NCI-H345 (cell line): ENCODE results near the gene GRID1.
"Not testable (repeated sequence)": the region's sequence is repeated elsewhere in the genome, so short reads cannot be mapped to it uniquely, and the experiment has no call there.

Experiments
- DNase-seq: peaks from one replicate; lab custom pipeline; 2025; lab: John Stamatoyannopoulos, UW

The GRID1 gene

DNA sequence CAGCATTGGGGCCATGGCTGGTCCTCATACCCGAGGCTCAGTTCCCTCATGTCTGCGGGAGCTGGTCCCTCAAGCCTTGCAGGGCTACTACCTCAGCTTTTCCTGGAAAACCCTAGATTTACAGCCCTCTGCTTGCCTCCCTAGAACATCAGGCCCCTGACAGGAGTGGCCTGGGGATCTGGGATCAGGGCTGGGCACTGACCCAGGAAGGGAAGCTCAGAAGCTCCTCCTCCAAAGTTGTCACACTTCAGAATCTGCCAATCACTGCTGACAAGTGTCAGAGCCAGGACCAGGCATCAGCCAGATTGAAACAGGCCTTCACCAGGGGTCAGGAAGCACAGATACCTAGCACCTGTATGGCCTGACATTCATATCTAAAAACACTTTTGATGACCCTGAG, 115.2 kb downstream of the GRID1 start:
- DNase-seq: no peak

DNA sequence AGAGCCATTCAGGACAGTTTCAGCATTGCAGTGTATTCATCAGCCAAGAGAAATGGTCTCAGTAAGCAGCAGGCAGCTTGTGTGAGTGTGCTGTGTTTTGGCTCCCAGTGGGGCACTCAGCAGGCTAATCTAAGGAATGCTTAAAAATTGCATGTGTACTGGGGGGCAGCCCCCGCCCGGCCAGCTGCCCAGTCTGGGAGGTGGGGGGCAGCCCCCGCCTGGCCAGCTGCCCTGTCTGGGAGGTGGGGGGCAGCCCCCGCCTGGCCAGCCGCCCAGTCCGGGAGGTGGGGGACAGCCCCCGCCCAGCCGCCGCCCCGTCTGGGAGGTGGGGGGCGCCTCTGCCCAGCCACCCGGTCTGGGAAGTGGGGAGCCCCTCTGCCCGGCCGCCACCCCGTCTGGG, 116.2 kb downstream of the GRID1 start:
- no peak for DNase-seq

DNA sequence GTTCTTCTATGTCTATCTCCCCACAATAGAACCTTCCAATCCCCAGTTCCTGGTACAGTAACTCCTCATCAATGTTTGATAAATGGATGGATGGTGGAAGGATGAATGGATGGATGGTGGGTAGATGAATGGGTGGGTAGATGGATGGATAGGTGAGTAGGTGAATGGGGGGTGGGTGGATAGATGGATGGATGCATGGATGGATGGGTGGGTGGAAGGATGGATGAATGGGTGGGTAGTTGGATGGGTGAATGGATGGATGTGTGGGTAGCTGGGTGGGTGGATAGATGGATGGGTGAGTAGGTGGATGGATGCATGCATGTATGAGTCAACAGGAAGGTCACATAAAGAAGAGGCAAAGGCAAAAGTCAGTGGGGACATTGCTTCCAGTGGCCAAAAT, 116.8 kb downstream of the GRID1 start:
- DNase-seq: no peak

DNA sequence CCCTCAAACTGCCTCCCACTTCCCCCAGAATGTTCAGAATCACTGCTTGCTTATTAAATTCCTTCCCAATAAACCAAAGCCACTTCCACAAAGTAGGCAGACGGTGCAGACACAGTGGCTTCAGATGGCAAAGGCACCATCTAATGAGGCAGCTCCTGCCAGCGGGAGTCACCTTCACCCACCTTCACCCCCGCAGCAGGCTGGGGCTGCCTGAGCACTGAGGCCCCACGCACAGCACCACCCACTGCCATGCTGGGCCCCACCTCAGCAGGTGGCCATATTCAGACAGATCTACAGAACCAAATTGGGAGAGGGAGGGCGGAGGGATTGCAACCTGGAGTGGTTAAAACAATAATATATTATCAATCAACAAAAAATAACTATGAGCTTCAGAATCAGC, 118.5 kb downstream of the GRID1 start:
- no peak for DNase-seq

DNA sequence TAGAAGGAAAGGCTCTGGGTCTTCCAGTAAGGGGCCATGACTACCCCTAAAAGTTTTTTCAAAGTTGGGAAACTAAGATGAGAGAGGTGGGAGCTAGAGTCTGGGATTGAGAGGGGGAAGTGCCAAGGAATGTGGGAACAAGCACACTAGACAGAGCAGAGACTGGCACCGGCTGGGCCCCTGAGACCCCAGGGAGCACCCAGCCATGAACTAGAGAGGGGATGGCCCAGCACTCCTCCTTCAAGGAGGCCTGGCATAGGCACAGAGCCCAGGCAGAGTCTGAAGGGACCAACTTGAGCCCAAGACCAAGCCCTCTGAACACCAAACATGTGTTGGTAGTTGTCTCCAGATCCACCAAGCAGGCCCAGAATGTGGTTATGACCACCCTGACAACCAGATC, 119.0 kb downstream of the GRID1 start:
- DNase-seq: no peak

DNA sequence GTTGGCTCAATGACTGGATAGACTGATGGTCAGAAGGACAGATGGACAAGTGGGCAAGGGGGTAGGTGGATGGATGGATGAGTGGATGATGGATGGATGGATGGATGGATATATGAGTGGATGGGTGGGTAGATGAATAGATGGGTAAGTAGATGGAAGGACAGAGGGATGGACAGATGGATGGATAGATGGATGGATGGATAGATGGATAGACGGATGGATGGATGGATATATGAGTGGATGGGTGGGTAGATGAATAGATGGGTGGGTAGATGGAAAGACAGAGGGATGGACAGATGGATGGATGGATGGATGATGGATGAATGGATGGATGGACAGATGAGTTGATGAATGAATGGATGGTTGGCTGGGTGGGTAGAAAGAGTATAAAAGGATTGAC, 119.5 kb downstream of the GRID1 start:
- DNase-seq: no peak

DNA sequence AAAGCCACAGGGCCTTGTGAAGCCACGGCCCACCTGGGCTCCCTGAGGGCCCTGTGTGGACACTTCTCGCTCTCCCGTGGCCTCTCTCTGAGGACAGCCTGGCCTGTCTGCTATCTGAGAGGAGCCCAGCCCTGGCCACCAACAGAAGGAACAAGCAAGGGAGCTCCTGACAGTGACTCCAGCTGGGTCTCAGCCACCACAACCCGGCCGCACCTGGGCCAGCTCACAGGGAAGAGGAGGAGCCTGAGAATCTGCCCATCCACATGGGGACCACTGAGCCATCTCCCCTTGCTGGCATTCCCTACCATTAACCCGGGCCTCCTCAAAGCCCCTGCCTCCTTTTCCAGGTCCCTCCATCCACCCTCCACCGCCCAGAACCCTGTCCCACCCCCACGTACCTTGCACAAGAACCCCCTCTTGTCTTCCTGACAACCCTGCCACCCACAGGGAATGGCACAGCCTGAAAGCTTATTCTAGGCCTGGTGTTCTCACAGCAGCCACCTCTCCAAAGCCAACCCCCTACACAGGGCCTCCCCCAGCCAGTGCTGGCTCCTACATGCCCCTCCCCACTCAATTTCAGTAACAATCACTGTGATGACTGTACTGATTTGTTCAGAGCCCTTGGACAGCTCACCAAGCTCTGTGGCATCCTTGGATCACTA, 120.2 kb downstream of the GRID1 start:
- no peak for DNase-seq

DNA sequence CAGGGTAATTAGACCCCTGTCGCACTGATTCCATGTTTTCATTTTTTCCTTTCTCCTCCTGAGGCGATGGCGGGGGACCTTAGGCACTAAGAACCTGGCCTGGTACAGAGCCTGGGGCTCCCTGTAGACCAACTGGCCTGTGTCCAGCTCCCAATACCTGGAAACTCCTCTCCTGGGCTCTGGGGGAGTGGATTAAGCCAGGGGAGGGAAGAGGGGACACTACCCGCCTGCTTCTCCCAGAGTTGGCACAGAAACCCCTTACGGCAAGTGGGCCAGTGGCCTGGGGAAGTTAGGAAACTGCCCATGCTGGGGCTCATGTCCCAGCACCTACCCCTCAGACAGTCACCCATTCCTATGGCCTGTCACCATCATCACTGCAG, 121.6 kb downstream of the GRID1 start:
- DNase-seq: no peak

DNA sequence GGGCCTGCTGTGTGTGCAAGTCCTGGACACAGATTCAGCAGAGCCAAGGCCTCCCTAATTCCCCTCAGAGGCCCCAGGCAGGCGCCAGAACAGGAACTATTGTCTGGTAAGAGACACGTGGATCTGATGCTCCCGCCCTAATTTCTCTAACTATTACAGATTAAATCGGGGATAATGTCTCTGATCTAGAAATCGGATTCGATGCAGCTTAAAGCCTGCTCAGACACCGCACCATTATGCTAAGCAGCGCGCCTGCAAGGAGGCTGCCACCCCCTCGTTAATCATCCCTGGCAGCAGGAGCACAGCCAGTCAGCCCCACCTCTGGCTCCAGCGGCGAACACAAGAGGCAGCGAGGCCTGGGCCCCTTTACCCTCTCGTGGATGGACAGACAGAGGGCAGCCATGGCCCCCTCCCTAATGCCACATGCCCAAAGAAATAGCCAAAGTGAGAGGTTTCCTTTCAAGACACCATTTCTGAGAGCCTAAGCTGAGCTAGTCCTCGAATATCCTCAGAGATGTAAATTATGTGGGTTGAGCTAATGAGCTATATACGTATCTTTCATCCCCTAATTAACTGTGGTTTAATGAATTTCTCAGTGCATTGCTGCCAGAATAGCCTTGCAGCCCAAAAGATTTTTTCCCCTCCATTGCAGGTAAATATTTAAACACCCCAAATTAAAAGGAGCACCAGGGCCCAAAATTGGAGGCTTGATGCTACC, 122.1 kb downstream of the GRID1 start:
- DNase-seq: no peak

DNA sequence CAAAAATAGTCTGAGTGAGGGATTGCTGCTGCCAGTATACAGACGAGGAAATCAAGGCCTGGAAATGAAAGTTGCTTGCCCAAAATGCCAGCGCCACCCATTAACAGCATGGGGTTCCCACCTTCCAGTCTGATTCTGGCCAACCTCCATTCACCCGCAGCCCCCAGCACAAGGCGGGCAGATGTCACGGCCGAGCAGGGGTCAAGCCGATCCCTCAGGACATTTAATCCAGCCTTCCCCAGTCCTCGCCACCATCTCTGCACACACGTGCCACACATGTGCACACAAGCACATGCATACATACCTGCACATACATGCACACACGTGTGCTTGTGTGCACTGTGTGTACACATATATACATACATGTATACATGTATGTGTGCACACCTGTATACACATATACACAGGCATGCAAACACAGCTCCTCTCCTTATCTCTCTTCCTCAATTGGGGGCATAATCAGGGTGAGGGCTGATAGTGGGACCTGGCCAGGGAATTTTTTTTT, 122.9 kb downstream of the GRID1 start:
- DNase-seq: no peak

DNA sequence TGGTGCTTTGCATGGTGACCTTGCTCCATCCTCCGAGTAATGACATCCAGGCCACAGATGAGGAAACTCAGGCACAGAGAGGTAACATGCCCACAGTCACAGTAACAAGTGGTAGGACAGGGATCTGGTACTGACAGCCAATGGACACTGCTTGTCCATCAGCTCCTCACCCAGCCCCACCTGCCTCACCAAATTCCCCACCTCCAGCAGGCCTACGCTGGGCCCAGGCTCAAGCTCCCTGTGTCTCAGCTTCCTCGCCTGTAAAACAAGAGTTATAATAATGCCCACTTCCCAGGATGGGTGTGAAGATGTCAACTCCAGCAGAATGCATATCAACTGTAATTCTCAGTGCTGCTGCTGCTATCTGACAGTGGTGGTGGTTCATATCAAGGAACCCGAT, 123.8 kb downstream of the GRID1 start:
- DNase-seq: no peak

DNA sequence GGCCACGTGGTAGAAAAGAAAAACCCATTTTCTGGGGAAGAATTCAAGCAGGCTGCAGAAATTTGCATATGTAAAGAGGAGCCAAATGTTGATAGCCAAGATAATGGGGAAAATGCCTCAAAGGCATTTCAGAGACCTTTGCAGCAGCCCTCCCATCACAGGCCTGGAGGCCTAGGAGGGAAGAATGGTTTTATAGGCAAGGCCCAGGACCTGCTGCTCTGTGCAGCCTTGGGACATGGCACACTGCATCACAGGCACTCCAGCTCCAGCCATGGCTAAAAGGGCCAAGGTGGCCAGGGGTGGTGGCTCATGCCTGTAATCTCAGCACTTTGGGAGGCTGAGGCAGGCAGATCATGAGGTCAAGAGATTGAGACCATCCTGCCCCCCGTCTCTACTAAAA, 128.5 kb downstream of the GRID1 start:
- DNase-seq: not testable (repeated sequence)

DNA sequence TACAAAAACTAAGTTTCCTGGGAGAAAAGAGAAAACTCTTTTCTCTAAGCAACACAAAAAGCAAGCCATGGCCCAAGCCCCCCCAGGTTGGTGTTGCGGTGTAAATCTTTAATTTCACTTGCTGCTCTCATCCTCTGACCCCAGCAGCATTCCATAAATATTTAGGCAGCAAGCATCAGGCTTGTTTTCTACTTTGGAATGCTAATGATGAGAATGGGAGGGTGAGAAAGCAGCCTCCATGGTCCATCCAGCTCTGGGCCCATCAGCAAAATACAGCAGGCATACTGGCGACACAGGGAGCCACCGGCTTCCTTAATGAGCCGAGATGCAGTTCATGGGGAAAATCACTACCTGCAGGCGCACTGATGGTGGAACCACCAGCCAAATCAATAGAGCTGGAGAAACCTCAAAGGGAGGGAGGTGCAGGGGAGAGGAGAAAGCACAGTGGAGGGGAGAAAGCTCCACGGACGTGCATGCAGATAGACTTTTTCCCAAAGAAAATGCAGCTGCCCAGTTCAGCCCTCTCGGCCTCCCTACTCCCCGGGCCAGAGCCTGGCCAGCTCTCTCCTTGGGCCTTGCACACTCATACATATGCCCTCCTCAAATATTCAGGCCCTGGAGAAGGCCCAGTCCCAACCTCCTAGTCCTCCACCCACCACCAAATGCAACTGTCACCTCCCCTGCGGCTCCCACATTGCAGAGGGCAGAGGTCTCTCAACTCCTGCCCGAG, 131.9 kb downstream of the GRID1 start:
- DNase-seq: no peak

DNA sequence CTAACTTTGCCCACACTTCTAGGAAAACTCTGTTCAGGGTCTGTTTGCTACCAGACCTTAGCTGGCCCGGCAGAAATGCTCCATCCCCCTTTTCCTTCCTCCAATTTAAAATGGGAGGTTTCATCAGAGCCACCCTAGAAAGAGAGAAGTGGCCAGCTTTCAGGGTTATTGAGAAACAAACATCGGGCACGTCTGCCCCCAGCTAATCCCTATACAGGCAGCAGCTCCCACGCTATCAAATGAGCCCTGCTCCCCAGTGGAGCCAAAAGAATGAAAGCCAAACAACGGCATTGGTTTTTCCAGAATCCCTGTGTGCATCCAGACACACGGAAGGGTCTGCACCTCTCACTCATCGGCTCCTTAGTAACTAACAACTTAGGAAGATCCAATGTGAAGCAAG, 132.5 kb downstream of the GRID1 start:
- DNase-seq: no peak

DNA sequence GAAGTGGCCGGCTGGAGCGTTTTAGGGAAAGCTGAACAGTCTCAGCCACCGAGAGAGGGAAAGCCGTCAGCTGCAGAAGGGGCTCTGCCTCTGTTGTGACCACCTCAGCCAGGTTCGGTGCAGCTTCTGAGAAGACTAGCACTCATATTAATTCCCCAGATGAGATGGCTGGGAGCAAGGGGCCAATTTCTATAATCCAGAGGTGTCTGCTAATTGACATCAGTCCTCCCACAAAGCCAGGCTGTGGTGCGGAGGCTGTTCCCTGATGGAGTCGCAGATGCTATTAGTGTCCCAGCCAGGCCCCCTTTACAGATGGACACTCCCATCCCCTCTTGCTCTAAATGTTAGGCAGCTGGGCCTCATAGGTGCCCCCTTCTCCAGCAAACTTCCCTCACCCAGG, 133.5 kb downstream of the GRID1 start:
- no peak for DNase-seq

DNA sequence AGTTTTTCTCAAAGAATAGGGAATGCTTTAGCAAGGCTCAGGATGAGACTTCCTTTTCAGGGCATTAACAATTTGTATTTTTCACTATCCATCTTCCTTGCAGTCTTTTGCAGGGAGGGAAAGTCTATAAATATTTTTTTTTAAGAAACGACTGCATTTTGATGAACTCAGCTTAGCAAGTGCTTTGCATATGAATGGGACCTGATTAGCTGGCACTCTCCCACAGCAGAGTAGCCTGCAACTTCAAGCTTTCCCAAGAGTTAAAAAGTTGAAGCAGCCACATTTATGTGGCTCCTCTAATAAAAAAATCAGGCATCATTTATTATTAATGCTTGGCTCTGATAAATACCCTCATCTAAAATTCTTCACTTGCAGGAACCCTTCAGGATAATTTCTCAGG, 134.0 kb downstream of the GRID1 start:
- no peak for DNase-seq

DNA sequence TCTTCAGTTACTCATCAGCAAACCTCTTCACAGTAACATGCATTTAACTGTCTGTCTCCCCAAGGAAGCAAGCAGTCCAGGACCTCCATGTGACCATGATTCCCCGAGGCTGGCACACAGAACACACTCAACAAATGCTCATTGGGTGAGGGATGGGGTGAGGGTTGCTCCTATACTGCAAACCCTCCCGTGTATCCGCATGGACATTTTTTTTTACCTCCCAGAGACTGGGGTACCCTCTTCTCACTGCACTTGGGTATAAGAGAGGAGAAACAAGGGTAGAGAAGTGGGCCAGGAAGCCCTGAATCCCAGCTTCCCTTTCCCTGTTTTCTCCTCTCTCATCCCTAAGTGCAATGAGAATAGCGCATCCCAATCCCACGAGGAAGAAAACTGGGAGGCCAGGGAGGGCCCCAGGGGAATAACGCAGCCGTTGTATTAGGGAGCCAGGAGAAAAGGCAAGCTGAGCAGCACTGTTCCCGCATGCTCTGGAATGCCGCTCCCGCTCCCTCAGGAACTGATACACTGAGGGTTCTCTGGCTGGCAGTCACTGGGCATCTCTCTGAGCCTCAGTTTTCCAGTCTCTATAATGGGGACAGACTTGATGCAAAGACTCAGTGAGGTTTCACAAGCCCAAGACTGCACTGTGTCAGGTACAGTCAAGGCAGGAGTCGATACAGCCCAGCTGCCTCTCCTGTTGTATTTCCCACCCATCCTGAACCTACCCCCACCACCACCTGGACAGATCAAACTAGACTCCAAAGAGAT, 134.6 kb downstream of the GRID1 start:
- no peak for DNase-seq

DNA sequence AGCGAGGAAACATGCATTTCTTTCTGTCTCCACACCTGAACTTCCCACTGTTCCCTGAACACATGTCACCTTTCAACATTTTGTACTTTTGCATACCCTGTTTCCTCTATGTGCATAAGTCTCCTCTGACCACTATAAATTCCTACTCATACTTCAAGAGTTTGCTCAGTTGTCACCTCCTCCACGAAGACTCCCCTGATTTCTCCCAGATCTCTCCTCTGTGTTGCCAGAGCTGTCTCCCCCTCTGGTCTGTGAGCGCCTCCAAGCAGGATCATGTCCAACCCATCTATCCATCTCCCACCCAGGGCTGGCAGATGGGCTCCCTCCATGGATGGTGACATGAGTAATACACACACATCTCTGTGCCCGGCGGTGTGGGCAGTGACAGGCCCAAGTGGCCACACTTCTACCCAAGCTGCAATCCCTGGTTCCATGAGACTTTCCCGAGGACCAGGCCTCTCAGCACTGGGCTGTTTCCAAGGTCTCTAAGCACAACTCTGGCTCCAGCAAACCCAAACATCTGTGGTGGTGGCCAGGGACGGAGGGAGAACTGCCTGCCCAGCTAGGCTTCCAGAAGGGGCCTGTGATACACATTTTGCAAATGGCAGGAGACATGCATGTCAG, 135.9 kb downstream of the GRID1 start:
- DNase-seq: no peak

DNA sequence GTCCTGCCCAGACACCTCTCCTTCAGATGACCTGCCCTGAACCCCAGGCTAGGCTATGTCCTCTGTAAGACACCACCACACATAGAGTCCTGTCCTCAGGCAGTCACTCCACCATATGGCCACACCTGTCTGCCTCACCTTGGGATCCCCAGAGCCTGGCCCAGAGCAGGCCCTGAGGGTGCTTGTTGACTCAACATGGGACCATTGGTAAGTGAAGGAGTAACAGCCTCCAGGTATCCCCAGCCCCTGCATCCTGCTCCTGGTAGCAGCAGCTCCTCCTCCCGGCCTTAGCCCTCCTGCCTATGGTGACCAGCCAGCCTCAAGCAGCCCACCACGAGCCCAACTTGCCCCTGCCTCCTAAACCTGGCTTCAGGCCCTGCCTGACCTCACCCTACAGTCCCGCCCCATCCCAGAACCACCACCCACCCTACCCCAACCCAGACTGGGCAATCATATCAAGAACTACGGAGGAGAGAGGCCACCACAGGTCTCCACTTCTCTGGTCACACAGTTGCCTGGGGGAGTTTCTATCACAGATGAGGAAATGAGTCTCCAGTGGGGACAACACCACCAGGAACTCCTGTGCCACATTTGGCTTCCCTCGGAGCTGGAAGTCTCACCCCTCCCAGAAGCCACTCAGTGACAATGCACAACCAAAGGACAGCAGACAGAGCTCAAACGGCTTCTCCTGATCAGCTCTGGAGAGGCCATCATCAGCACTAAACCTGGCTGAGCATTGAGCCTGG, 136.6 kb downstream of the GRID1 start:
- DNase-seq: no peak

DNA sequence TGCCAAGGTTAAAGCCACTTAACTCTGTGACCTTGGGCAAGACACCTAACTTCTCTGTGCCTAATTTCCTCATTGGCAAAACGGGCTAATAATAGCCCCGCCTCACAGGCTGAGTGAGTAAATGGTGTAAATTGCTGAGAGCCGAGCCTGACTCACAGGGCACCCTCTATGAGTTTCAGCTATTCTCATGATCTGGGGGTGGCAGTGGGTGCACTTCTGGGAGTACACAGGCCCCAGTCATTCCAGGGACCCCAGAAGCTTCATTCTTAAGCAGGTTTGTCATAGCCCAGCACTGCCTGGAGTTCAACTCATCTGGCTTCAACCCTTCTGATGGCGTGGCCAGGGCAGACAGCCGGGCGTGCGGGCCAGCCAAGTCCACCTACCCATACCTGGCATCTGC, 137.2 kb downstream of the GRID1 start:
- DNase-seq: no peak
